Gastroesophageal sphincter (tissue), 4 donors: ENCODE measurements around the gene APEH. TPM values are rescaled to one million over a fixed set of nuclear protein-coding genes. Genes with fewer than 3 reads are reported as not detected.
A peak's percentile ranks its signal among the peaks of the same experiment; 100 is the strongest.

Source experiments
- ATAC-seq: fragments of 150-250 bp; one replicate; pipeline ENCODE4 v1.9.1; 2016; ENCODE audit warnings: mild to moderate bottlenecking, moderate library complexity
- H3K27ac ChIP-seq, 4 donors: fragments of 200-600 bp; sonication (generic) in 3 of 4; 1 replicate in 3 of 4; 2 replicates in 1 of 4; pipeline ENCODE4 v1.5.1; 2016 to 2019
- H3K27me3 ChIP-seq: fragments of 200-600 bp; sonication (generic); one replicate; pipeline ENCODE4 v1.5.1; 2019
- H3K36me3 ChIP-seq, 2 donors: fragments of 200-600 bp; sonication (generic); one replicate each; pipeline ENCODE4 v1.5.1; 2019; ENCODE audit warnings: control low read depth in 1 of 2
- H3K4me1 ChIP-seq, 3 donors: fragments of 200-600 bp; sonication (generic); 1 replicate in 2 of 3; 2 replicates in 1 of 3; pipeline ENCODE4 v1.5.1; 2016 to 2019; ENCODE audit warnings: control low read depth in 2 of 3
- H3K4me3 ChIP-seq, 2 donors: fragments of 200-600 bp; sonication (generic); one replicate each; pipeline ENCODE4 v1.5.1; 2019; ENCODE audit warnings: mild to moderate bottlenecking in 1 of 2, moderate library complexity in 1 of 2
- H3K9me3 ChIP-seq, 3 donors: fragments of 200-600 bp; sonication (generic); one replicate each; pipeline ENCODE4 v1.5.1; 2017 to 2019; ENCODE audit warnings: control low read depth in 2 of 3
- CTCF ChIP-seq, 4 experiments: fragments of 200-600 bp in 2 of 4; fragments of 450-650 bp in 2 of 4; sonication (generic) in 1 of 4; IDR thresholded peaks; one replicate each; pipeline ENCODE4 v1.5.1; 2017 to 2019; ENCODE audit warnings: antibody characterized with exemption in 4 of 4, mild to moderate bottlenecking in 2 of 4, moderate library complexity in 2 of 4
- EP300 ChIP-seq: sonication (generic); formaldehyde crosslinking; IDR thresholded peaks from one replicate; pipeline ENCODE4 v1.6.1; 2017; ENCODE audit warnings: antibody characterized with exemption, mild to moderate bottlenecking
- POLR2A ChIP-seq, 2 donors: fragments of 450-650 bp; IDR thresholded peaks; one replicate each; pipeline ENCODE4 v1.6.1; 2017; ENCODE audit warnings: antibody characterized with exemption in 2 of 2, mild to moderate bottlenecking in 2 of 2, moderate library complexity in 1 of 2
- POLR2AphosphoS5 ChIP-seq: sonication (generic); formaldehyde crosslinking; IDR thresholded peaks from one replicate; pipeline ENCODE4 v1.6.1; 2017; ENCODE audit warnings: antibody characterized with exemption
- WGBS, 2 donors: methylation state at CpG; one replicate each; pipeline ENCODE4 v1.1.5; 2018; ENCODE audit warnings: low coverage in 1 of 2; 5-methylcytosine and 5-hydroxymethylcytosine counted together
- total RNA-seq, 4 donors: library from RNA; depleted of rRNA; stranded (reverse); fragments of >200 nt; gene quantifications; one replicate each; pipeline ENCODE4 v1.1.0, GENCODE V29; 2016

The APEH gene
- total RNA-seq, 4 donors from 2014 or later = 61.4 to 80.2 (median 71.5) TPM

DNA sequence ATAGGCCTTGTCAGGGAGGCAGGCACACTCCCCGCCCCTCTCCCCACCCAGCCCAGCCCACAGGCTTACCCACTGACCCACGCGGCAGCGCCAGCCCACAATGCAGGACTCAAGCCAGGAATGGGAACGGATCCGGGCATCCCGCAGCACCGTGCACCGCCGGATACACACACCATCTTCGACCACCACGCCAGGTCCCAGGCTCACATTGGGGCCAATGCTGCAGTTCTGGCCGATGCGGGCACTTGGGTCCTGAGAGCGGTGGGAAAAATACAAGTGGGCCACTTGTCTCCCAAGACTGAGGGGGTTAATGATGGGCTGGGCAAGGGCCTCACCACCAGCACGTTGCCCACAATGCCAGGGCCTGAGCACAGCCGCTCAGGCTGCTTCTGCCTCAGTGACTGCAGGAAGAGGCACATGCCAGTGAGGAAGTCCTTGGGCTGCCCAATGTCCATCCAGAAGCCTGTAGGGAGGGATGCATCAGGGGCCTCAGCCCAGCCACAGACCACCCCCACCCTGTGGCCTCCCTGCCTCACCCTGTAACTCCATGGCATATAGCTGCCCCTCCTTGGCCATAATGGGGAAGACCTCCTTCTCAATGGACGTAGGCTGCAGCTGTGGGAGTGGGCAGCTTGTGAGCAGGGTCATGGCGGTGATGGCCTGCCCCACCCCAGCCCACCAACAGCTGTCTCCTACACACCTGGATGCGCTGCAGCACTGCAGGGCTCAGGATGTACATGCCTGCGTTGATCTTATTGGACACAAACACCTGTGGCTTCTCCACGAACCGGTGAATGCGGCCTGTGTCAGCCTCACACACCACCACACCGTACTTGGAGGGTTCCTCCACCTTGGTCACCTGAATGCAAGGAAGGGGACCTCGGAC lies 48.0 kb downstream of the APEH start:
- Histone ChIP-seq H3K27ac (peak overlapping the region in 2 of 4 donors; percentile 87 to 99), H3K4me3 (peak overlapping the region in 1 of 2 donors; percentile 99), H3K27me3 (no peaks in the 10 kb centered on the region), H3K4me1 (peaks cover 0 to 63% (median 23%) of the 10 kb centered on the region in 3 donors), H3K36me3 (peaks cover 0 to 44% of the 10 kb centered on the region in 2 donors), H3K9me3 (no peaks in the 10 kb centered on the region)
- no peak for TF ChIP-seq CTCF (IDR thresholded peaks at IDR 0.05)
- TF ChIP-seq EP300 = no peak
- no CpG with 5 or more reads among the region's 26 CpGs for WGBS, 2 donors
- ATAC-seq = no peak

- no peak for ATAC-seq
- Histone ChIP-seq H3K4me3 (peak overlapping the region; percentile 76 to 99), H3K4me1 (peaks cover 0 to 63% (median 23%) of the 10 kb centered on the region in 3 donors), H3K27ac (peak overlapping the region in 3 of 4 donors; percentile 87 to 99 (median 92)), H3K9me3 (no peaks in the 10 kb centered on the region), H3K36me3 (peaks cover 0 to 51% of the 10 kb centered on the region in 2 donors), H3K27me3 (no peaks in the 10 kb centered on the region)
- 57 to 60% methylated on average over 2 to 5 of the region's 8 CpGs for WGBS, 2 donors
- no peak for TF ChIP-seq POLR2AphosphoS5
- TF ChIP-seq CTCF (IDR thresholded peaks at IDR 0.05) = no peak
- TF ChIP-seq EP300 = no peak
- no peak for TF ChIP-seq POLR2A (IDR thresholded peaks at IDR 0.05)
Measured at GRCh38 chr3:49722896-49723295, 48.7 kb downstream of the APEH start.

DNA sequence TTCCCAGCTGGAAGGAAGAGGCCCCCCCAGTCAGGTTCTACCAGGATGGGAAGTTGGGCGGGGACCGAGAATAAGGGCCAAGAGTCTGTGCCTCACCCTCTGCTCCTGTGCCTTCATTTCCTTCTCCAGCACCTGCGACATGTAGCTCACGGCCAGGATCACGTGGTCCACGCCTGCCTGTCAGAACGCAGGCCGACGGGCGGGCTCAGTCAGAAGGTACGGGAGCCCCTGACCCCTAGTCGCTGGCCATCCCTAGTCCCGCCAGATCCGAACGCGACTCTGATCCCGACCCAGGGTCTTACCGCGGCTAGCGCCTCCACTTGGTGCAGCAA lies 49.1 kb downstream of the APEH start:
- H3K4me1 ChIP-seq = peaks cover 0 to 61% (median 23%) of the 10 kb centered on the region in 3 donors
- 0% methylated on average over 2 of the region's 20 CpGs; no CpG with 5 or more reads in 1 of the 2 donors for WGBS, 2 donors
- no peaks in the 10 kb centered on the region for H3K27me3 ChIP-seq
- no peaks in the 10 kb centered on the region for H3K9me3 ChIP-seq
- peak overlapping the region; percentile 76 to 99 for H3K4me3 ChIP-seq
- no peak for ATAC-seq
- TF ChIP-seq POLR2AphosphoS5 = no peak
- no peak for TF ChIP-seq EP300
- TF ChIP-seq POLR2A (IDR thresholded peaks at IDR 0.05) = no peak
- TF ChIP-seq CTCF (IDR thresholded peaks at IDR 0.05) = no peak
- peaks cover 0 to 55% of the 10 kb centered on the region in 2 donors for H3K36me3 ChIP-seq
- H3K27ac ChIP-seq = peak overlapping the region; percentile 80 to 99 (median 90)

- TF ChIP-seq POLR2AphosphoS5 (peak; percentile 91), POLR2A (IDR thresholded peaks at IDR 0.05) (peak; percentile 76 to 89), EP300 (no peak)
- H3K27me3 ChIP-seq = no peaks in the 10 kb centered on the region
- 0% methylated on average over 1 of the region's 102 CpGs; no CpG with 5 or more reads in 1 of the 2 donors for WGBS, 2 donors
- no peaks in the 10 kb centered on the region for H3K9me3 ChIP-seq
- peaks cover 0 to 61% of the 10 kb centered on the region in 2 donors for H3K36me3 ChIP-seq
- ATAC-seq = peak; percentile 94
- H3K4me1 ChIP-seq = peaks cover 0 to 55% (median 18%) of the 10 kb centered on the region in 3 donors
- peak within 1 kb of the TSS; percentile 80 to 99 (median 90) for H3K27ac ChIP-seq
- peak within 1 kb of the TSS; percentile 76 to 99 for H3K4me3 ChIP-seq
Measured at GRCh38 chr3:49723628-49724551, 49.7 kb downstream of the APEH start, which contains the start of gene GMPPB. Gene GMPPB, minus strand, starts transcription at chr3:49723951. Its CDS starts 225 bp downstream, at chr3:49723726.

DNA sequence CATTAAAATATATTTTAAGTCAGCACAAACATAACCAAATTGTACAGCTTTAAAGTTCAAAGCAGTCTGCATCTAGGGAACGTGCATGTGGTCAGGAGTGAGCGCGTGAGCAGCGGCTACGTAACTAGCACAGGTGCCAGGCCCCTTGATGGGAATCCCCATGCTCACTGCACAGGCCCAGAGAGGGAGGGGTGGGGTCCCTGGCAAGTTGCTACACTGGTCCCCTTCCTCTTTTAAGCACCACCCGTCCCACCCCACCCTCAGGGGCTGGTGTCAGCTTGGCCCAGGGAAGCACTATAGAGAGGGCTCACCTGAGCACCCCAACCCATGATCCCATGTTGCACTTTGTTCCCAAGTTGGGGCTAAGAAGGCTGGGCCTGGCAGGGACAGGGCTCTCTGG lies 50.4 kb downstream of the APEH start:
- 11% methylated on average over 3 of the region's 6 CpGs; no CpG with 5 or more reads in 1 of the 2 donors for WGBS, 2 donors
- no peak for ATAC-seq
- Histone ChIP-seq H3K4me3 (peak overlapping the region; percentile 22 to 99), H3K9me3 (no peaks in the 10 kb centered on the region), H3K4me1 (peaks cover 0 to 48% (median 15%) of the 10 kb centered on the region in 3 donors), H3K36me3 (peaks cover 0 to 67% of the 10 kb centered on the region in 2 donors), H3K27me3 (no peaks in the 10 kb centered on the region), H3K27ac (peak overlapping the region; percentile 15 to 99 (median 90))
- TF ChIP-seq POLR2AphosphoS5 (no peak), EP300 (no peak), POLR2A (IDR thresholded peaks at IDR 0.05) (no peak), CTCF (IDR thresholded peaks at IDR 0.05) (no peak)
